GM12891 (cell line): ENCODE results near the gene JKAMP.

Experiments used
- PAX5 ChIP-seq: IDR thresholded peaks from 2 replicates; pipeline ENCODE4 v1.6.1; 2011; ENCODE audit warnings: low read length, moderate library complexity, mild to moderate bottlenecking; ENCODE audit not compliant: insufficient read depth, severe bottlenecking
- POLR2A ChIP-seq: IDR thresholded peaks from 2 replicates; pipeline ENCODE4 v1.6.1; 2011; ENCODE audit warnings: low read depth, low read length, control low read depth
- POLR2AphosphoS5 ChIP-seq: IDR thresholded peaks from 2 replicates; pipeline ENCODE4 v1.6.1; 2011; ENCODE audit warnings: low read depth, low read length, control low read depth
- SPI1 ChIP-seq: IDR thresholded peaks from 2 replicates; pipeline ENCODE4 v1.6.1; 2011; ENCODE audit warnings: low read depth, low read length, control low read depth
- TAF1 ChIP-seq: IDR thresholded peaks from 2 replicates; pipeline ENCODE4 v1.6.1; 2011; ENCODE audit warnings: low read depth, low read length, control low read depth

GRCh38 chr14:59463787-59464485 is 20.4 kb upstream of the JKAMP start:
- TF ChIP-seq TAF1 (no peak), POLR2A (no peak), SPI1 (no peak), POLR2AphosphoS5 (no peak), PAX5 (no peak)
